SK-N-SH (cell line): ENCODE data around the gene CISTR. TPM values are rescaled to one million over a fixed set of nuclear protein-coding genes. Genes with fewer than 3 reads are reported as not detected.
"Not testable (repeated sequence)": the region's sequence is repeated elsewhere in the genome, so short reads cannot be mapped to it uniquely, and the experiment has no call there.

Experiments used
- CTCF ChIA-PET: fragments of 300-600, 350-600 bp; formaldehyde crosslinking; extraction: SDS; loops from one replicate; lab custom pipeline; 2021; lab: Yijun Ruan, JAX
- POLR2A ChIA-PET: fragments of 350-600 bp; sonication (Branson Sonifier 250); formaldehyde crosslinking; extraction: SDS; loops from one replicate; lab custom pipeline; 2020; ENCODE audit warnings: antibody characterized with exemption, inconsistent platforms; lab: Yijun Ruan, JAX
- DNase-seq: peaks from one replicate; pipeline ENCODE4 v3.0.0; 2012
- H2AFZ ChIP-seq: fragments of 200-600 bp; sonication (generic); 2 replicates; pipeline ENCODE4 v1.8.1; 2016; ENCODE audit warnings: antibody characterized with exemption, mild to moderate bottlenecking, low read depth
- H3F3A ChIP-seq: fragments of 200-600 bp; sonication (generic); replicated peaks from 2 replicates; pipeline ENCODE3; 2016; ENCODE audit warnings: antibody characterized with exemption, mild to moderate bottlenecking; ENCODE audit not compliant: insufficient read depth
- H3K27ac ChIP-seq, 2 experiments: fragments of 200-500 bp in 1 of 2; fragments of 200-600 bp in 1 of 2; sonication (Bioruptor generic) in 1 of 2; sonication (generic), shearing (Covaris generic) in 1 of 2; 2 replicates each; pipeline versions ENCODE4 v1.5.1 to v1.6.1; 2014 to 2016; ENCODE audit warnings: low read depth in 2 of 2, inconsistent platforms in 1 of 2, low read length in 1 of 2, mild to moderate bottlenecking in 1 of 2, mixed read lengths in 1 of 2
- H3K27me3 ChIP-seq: fragments of 200-600 bp; sonication (generic), shearing (Covaris generic); 2 replicates; pipeline ENCODE4 v1.6.1; 2016; ENCODE audit warnings: mixed run types; ENCODE audit not compliant: insufficient read depth
- H3K36me3 ChIP-seq, 2 experiments: fragments of 200-500 bp in 1 of 2; fragments of 200-600 bp in 1 of 2; sonication (Bioruptor generic) in 1 of 2; sonication (generic) in 1 of 2; replicated peaks in 1 of 2; 2 replicates each; pipeline versions ENCODE3 to v1.5.1; 2014 to 2016; ENCODE audit warnings: low read length in 1 of 2, mild to moderate bottlenecking in 1 of 2; ENCODE audit not compliant: insufficient read depth in 2 of 2, control insufficient read depth in 1 of 2
- H3K4me1 ChIP-seq, 2 experiments: fragments of 200-500 bp in 1 of 2; fragments of 200-600 bp in 1 of 2; sonication (Bioruptor generic) in 1 of 2; sonication (generic), shearing (Covaris generic) in 1 of 2; 2 replicates each; pipeline versions ENCODE4 v1.5.1 to v1.6.1; 2014 to 2016; ENCODE audit warnings: low read depth in 1 of 2, low read length in 1 of 2, mixed run types in 1 of 2; ENCODE audit not compliant: insufficient read depth in 2 of 2, control insufficient read depth in 1 of 2
- H3K4me2 ChIP-seq: fragments of 200-600 bp; sonication (generic), shearing (Covaris generic); 2 replicates; pipeline ENCODE4 v1.6.1; 2017; ENCODE audit warnings: mixed run types
- H3K4me3 ChIP-seq, 2 experiments: fragments of 200-500 bp in 1 of 2; fragments of 200-600 bp in 1 of 2; sonication (Bioruptor generic) in 1 of 2; sonication (generic), shearing (Covaris generic) in 1 of 2; 2 replicates each; pipeline versions ENCODE4 v1.5.1 to v1.8.1; 2014 to 2016; ENCODE audit warnings: low read depth in 2 of 2, inconsistent platforms in 1 of 2, low read length in 1 of 2, mild to moderate bottlenecking in 1 of 2, mixed read lengths in 1 of 2, moderate library complexity in 1 of 2
- H3K79me2 ChIP-seq: fragments of 200-600 bp; sonication (generic); 2 replicates; pipeline ENCODE4 v1.8.1; 2017; ENCODE audit warnings: mild to moderate bottlenecking; ENCODE audit not compliant: insufficient read depth
- H3K9ac ChIP-seq: fragments of 200-600 bp; sonication (generic); 2 replicates; pipeline ENCODE4 v1.6.1; 2017; ENCODE audit warnings: mixed run types
- H3K9me2 ChIP-seq: fragments of 200-600 bp; sonication (generic); 2 replicates; pipeline ENCODE4 v1.6.1; 2017; ENCODE audit warnings: mixed run types
- H3K9me3 ChIP-seq: fragments of 200-600 bp; sonication (generic); 2 replicates; pipeline ENCODE4 v1.6.1; 2017; ENCODE audit warnings: mixed run types, mild to moderate bottlenecking, moderate library complexity
- H4K20me1 ChIP-seq: fragments of 200-600 bp; sonication (generic); 2 replicates; pipeline ENCODE4 v1.6.1; 2017; ENCODE audit warnings: mild to moderate bottlenecking, mixed run types; ENCODE audit not compliant: insufficient read depth
- ELF1 ChIP-seq: IDR thresholded peaks from 2 replicates; pipeline ENCODE4 v1.4.0; 2012
- EP300 ChIP-seq, 2 experiments: IDR thresholded peaks; 2 replicates each; pipeline versions ENCODE4 v1.4.0 to v1.6.1; 2012; ENCODE audit warnings: borderline replicate concordance in 1 of 2, low read depth in 1 of 2, low read length in 1 of 2
- GABPA ChIP-seq: IDR thresholded peaks from 2 replicates; pipeline ENCODE4 v1.4.0; 2012; ENCODE audit warnings: low read depth, mild to moderate bottlenecking
- GATA2 ChIP-seq: sonication (generic); formaldehyde crosslinking; IDR thresholded peaks from 2 replicates; pipeline ENCODE4 v1.5.0; 2020; ENCODE audit warnings: mild to moderate bottlenecking, missing genetic modification reagents
- MEF2A ChIP-seq: IDR thresholded peaks from 2 replicates; pipeline ENCODE4 v1.4.0; 2012; ENCODE audit warnings: low read depth, borderline replicate concordance
- MXI1 ChIP-seq: IDR thresholded peaks from 2 replicates; pipeline ENCODE4 v1.6.1; 2012; ENCODE audit warnings: mild to moderate bottlenecking, low read depth, low read length, improper control_type of control experiment
- NFIC ChIP-seq: IDR thresholded peaks from 2 replicates; pipeline ENCODE4 v1.4.0; 2012; ENCODE audit warnings: borderline replicate concordance
- POLR2AphosphoS5 ChIP-seq: IDR thresholded peaks from 2 replicates; pipeline ENCODE4 v1.6.1; 2012; ENCODE audit warnings: low read depth, low read length
- RAD21 ChIP-seq: IDR thresholded peaks from 2 replicates; pipeline ENCODE4 v1.6.1; 2012; ENCODE audit warnings: mild to moderate bottlenecking, low read length
- RCOR1 ChIP-seq: fragments of 150-350 bp; IDR thresholded peaks from 2 replicates; pipeline ENCODE4 v1.6.1; 2017; ENCODE audit warnings: antibody characterized with exemption, low read length
- RFX5 ChIP-seq: IDR thresholded peaks from 2 replicates; pipeline ENCODE4 v1.6.1; 2012; ENCODE audit warnings: mild to moderate bottlenecking, improper control_type of control experiment, low read length
- RXRA ChIP-seq: IDR thresholded peaks from 2 replicates; pipeline ENCODE4 v1.4.0; 2012; ENCODE audit warnings: low read depth, mild to moderate bottlenecking, borderline replicate concordance
- SIN3A ChIP-seq: IDR thresholded peaks from 2 replicates; pipeline ENCODE4 v1.6.1; 2012; ENCODE audit warnings: low read depth, mild to moderate bottlenecking, low read length, moderate library complexity, borderline replicate concordance
- SMC3 ChIP-seq: IDR thresholded peaks from 2 replicates; pipeline ENCODE4 v1.6.1; 2012; ENCODE audit warnings: low read depth, low read length, improper control_type of control experiment
- TAF1 ChIP-seq: IDR thresholded peaks from 2 replicates; pipeline ENCODE4 v1.6.1; 2012; ENCODE audit warnings: low read depth, mild to moderate bottlenecking, low read length, moderate library complexity, borderline replicate concordance
- TCF12 ChIP-seq: IDR thresholded peaks from 2 replicates; pipeline ENCODE4 v1.4.0; 2012
- TEAD4 ChIP-seq: IDR thresholded peaks from 2 replicates; pipeline ENCODE4 v1.4.0; 2012; ENCODE audit warnings: mild to moderate bottlenecking, borderline replicate concordance; ENCODE audit not compliant: insufficient read depth
- WGBS: methylation state at CpG from one replicate; pipeline ENCODE4 v1.1.6; 2017; ENCODE audit warnings: low lambda C conversion rate; 5-methylcytosine and 5-hydroxymethylcytosine counted together
- polyA plus RNA-seq, 3 experiments: library from polyadenylated mRNA; depleted of rRNA; stranded (reverse); fragments of >200 nt; gene quantifications; 2 replicates each; pipeline ENCODE4 v1.2.3, GENCODE V29; 2012
- TF ChIP-seq, protein P1 (sequence below): IDR thresholded peaks from 2 replicates; pipeline ENCODE4 v1.4.0; 2012; ENCODE audit warnings: low read depth, borderline replicate concordance
- TF ChIP-seq, protein P2 (sequence below): IDR thresholded peaks from 2 replicates; pipeline ENCODE4 v1.4.0; 2012; ENCODE audit warnings: low read depth
- TF ChIP-seq, protein P3 (sequence below): fragments of 150-350 bp; IDR thresholded peaks from 2 replicates; pipeline ENCODE4 v1.6.1; 2017; ENCODE audit warnings: antibody characterized with exemption, low read length, low read depth, borderline replicate concordance

CISTR gene
- polyA plus RNA-seq, 1 of the 3 experiments (the other 2 are of a cell fraction): not detected

DNA sequence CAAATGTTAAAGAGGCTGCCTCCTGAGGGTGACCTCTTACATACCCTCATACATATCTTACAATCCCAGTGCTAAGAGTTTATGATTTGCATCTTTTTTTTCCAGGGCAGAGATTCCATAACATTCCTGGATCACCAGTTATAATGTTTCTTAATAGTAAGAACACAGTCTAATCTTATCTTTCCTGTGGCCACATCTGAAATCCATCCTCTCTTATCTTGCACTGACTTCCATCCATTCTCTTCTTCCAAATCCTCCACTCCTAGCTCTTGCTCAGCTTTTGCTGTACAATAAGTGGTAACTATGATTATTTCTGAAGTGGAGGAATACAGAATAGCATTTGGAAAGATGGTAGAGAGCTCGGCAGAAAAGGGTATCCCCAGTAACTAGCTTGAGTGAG is 30.8 kb downstream of the CISTR start:
- TF ChIP-seq RAD21: no peak
- TF ChIP-seq TAF1: no peak
- TF ChIP-seq, all 33 proteins: peak for 0
- Histone ChIP-seq H3K4me2 (no peak overlapping the region), H3K4me3 (no peak overlapping the region), H3K9ac (no peak overlapping the region), H3K79me2 (no peaks in the 10 kb centered on the region), H3K9me2 (no peaks in the 10 kb centered on the region), H3K9me3 (no peaks in the 10 kb centered on the region), H3F3A (no peaks in the 10 kb centered on the region), H3K27me3 (no peaks in the 10 kb centered on the region), H3K27ac (no peak overlapping the region), H3K36me3 (peaks cover 25 to 44% of the 10 kb centered on the region in 2 experiments), H3K4me1 (peaks cover 0 to 2% of the 10 kb centered on the region in 2 experiments; a peak in 2 of 4 replicates), H2AFZ (no peak overlapping the region), H4K20me1 (no peaks in the 10 kb centered on the region)
- no peak for DNase-seq
- WGBS: 91% methylated on average over 1 of the region's 1 CpG
- POLR2A ChIA-PET: no interaction called here
- CTCF ChIA-PET: interaction anchor here (1.2 to 19.3 kb wide), 3 partner anchors 19 to 22 kb away, joined by 3 to 356 read pairs (median 9); no protein-coding TSS in a partner anchor

DNA sequence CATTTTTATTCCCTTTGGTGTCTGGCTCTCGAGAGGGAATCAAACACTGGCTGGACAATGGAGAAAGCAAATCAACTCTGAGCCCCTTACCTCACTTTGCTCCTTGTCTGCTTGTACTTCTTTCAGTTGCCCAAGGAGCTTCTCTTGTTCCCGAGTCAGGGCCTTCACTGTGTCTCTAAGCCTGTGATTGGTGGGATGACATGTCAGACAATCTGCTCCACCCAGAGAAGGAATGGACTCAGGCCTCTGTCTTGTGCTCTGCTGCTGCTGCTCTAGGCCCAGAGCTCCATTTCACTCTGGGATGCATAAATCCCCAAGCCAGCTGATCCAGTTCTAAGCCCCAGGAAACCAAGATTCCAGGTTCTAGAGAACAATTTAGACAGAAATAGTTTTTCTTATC is 32.1 kb downstream of the CISTR start:
- no peaks in the 10 kb centered on the region for H3K9me2 ChIP-seq
- H3K4me1 ChIP-seq: no peaks in the 10 kb centered on the region
- no peaks in the 10 kb centered on the region for H4K20me1 ChIP-seq
- no peak overlapping the region for H3K4me3 ChIP-seq
- H3K36me3 ChIP-seq: peaks cover 25 to 52% of the 10 kb centered on the region in 2 experiments
- H3K27ac ChIP-seq: no peak overlapping the region
- no peaks in the 10 kb centered on the region for H3K79me2 ChIP-seq
- TF ChIP-seq, protein P1, sequence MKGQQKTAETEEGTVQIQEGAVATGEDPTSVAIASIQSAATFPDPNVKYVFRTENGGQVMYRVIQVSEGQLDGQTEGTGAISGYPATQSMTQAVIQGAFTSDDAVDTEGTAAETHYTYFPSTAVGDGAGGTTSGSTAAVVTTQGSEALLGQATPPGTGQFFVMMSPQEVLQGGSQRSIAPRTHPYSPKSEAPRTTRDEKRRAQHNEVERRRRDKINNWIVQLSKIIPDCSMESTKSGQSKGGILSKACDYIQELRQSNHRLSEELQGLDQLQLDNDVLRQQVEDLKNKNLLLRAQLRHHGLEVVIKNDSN: no peak
- TF ChIP-seq NFIC (no peak), RXRA (no peak), SMC3 (no peak), POLR2AphosphoS5 (no peak), RFX5 (no peak), EP300 (IDR thresholded peaks at IDR 0.05; ENCODE audit: borderline replicate concordance in 1 of 2, low read depth in 1 of 2, low read length in 1 of 2) (no peak), GATA2 (CRISPR knock-in tag) (no peak), RCOR1 (no peak), TEAD4 (no peak), TAF1 (no peak), MXI1 (no peak), GABPA (no peak), MEF2A (no peak), RAD21 (no peak), ELF1 (no peak), TCF12 (no peak), SIN3A (no peak)
- TF ChIP-seq, protein P2, sequence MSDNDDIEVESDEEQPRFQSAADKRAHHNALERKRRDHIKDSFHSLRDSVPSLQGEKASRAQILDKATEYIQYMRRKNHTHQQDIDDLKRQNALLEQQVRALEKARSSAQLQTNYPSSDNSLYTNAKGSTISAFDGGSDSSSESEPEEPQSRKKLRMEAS: no peak
- TF ChIP-seq, protein P3, sequence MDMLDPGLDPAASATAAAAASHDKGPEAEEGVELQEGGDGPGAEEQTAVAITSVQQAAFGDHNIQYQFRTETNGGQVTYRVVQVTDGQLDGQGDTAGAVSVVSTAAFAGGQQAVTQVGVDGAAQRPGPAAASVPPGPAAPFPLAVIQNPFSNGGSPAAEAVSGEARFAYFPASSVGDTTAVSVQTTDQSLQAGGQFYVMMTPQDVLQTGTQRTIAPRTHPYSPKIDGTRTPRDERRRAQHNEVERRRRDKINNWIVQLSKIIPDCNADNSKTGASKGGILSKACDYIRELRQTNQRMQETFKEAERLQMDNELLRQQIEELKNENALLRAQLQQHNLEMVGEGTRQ: no peak
- TF ChIP-seq, all 33 proteins: peak for 0
- H3F3A ChIP-seq: no peaks in the 10 kb centered on the region
- no peaks in the 10 kb centered on the region for H3K9me3 ChIP-seq
- H3K4me2 ChIP-seq: no peak overlapping the region
- no peaks in the 10 kb centered on the region for H3K27me3 ChIP-seq
- WGBS: 82% methylated on average over 2 of the region's 2 CpGs
- no peak for DNase-seq
- H3K9ac ChIP-seq: no peak overlapping the region
- no peak overlapping the region for H2AFZ ChIP-seq
- ChIA-PET POLR2A (no interaction called here), CTCF (interaction anchor here (1.0 to 2.3 kb wide), 8 partner anchors 17 to 176 kb away, joined by 3 to 11 read pairs (median 3); partner anchors contain the start of gene ATP5MC2)

DNA sequence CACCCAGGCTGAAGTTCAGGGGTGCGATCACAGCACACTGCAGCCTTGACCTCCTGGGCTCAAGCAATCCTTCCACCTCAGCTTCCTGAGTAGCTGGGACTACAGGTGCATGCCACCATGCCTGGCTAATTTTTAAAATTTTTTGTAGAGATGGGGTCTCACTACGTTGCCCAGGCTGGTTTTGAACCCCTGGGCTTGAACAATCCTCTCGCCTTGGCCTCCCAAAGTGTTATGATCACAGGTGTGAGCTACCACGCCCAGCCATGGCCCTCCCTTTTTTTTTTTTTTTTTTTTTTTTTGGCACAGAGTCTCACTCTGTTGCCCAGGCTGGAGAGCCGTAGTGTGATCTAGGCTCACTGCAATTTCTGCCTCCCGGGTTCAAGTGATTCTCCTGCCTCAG is 33.2 kb downstream of the CISTR start:
- H3K4me2 ChIP-seq, DNase-seq, H3K9me2 ChIP-seq, H3K9ac ChIP-seq, H3K9me3 ChIP-seq, H3K4me1 ChIP-seq, H2AFZ ChIP-seq, POLR2A ChIA-PET, H3K79me2 ChIP-seq, H4K20me1 ChIP-seq, H3K4me3 ChIP-seq, H3F3A ChIP-seq, H3K27ac ChIP-seq, H3K27me3 ChIP-seq: not testable (repeated sequence)
- CTCF ChIA-PET: interaction anchor here (1.0 to 2.3 kb wide), 6 partner anchors 16 to 43 kb away, joined by 3 to 11 read pairs (median 5); partner anchors contain the start of gene ATP5MC2
- 87% methylated on average over 6 of the region's 6 CpGs for WGBS
- H3K36me3 ChIP-seq: peaks cover 16 to 51% of the 10 kb centered on the region in 2 experiments
